HFFc6 (cell line): ENCODE measurements around the gene OR4B1. TPM values are rescaled to one million over a fixed set of nuclear protein-coding genes. Genes with fewer than 3 reads are reported as not detected.
A peak's percentile ranks its signal among the peaks of the same experiment; 100 is the strongest.
"Not testable (repeated sequence)": the region's sequence is repeated elsewhere in the genome, so short reads cannot be mapped to it uniquely, and the experiment has no call there.

Experiments
- DNase-seq: peaks from one replicate; pipeline ENCODE4 v3.0.0-alpha.2; 2018
- H3K27ac Mint-ChIP-seq: 2 replicates; pipeline ENCODE4 v1.8.0; 2020; ENCODE audit warnings: mild to moderate bottlenecking, mixed read lengths
- H3K27me3 Mint-ChIP-seq: 2 replicates; pipeline ENCODE4 v1.8.0; 2021; ENCODE audit warnings: mild to moderate bottlenecking, moderate library complexity, mixed read lengths; ENCODE audit not compliant: insufficient read depth
- H3K36me3 Mint-ChIP-seq: 2 replicates; pipeline ENCODE4 v1.8.0; 2021; ENCODE audit warnings: low read depth, mixed read lengths
- H3K4me1 Mint-ChIP-seq: 2 replicates; pipeline ENCODE4 v1.8.0; 2020; ENCODE audit warnings: low read depth, mixed read lengths
- H3K4me3 Mint-ChIP-seq: 2 replicates; pipeline ENCODE4 v1.8.0; 2020; ENCODE audit warnings: mild to moderate bottlenecking, moderate library complexity, mixed read lengths
- H3K9me3 Mint-ChIP-seq: 2 replicates; pipeline ENCODE4 v1.8.0; 2020; ENCODE audit warnings: mild to moderate bottlenecking, mixed read lengths
- CTCF ChIP-seq: fragments of 200-600 bp; sonication (generic); IDR thresholded peaks from 2 replicates; pipeline ENCODE4 v1.5.0; 2021; ENCODE audit warnings: antibody characterized with exemption, mild to moderate bottlenecking
- total RNA-seq, 6 experiments: library from RNA; stranded (reverse); fragmentation: NEBNext Ultra II Directional; extraction: Animal tissue kit (Norgen Biotek cat#: 25700); gene quantifications; 2 replicates in 1 of 6; 3 replicates in 5 of 6; pipeline ENCODE4 v1.2.3, GENCODE V29; 2021

The OR4B1 gene
- total RNA-seq, 6 experiments from 2014 or later: not detected

- no peaks in the 10 kb centered on the region for H3K9me3 Mint-ChIP-seq
- no peaks in the 10 kb centered on the region for H3K4me1 Mint-ChIP-seq
- no peak overlapping the region for H3K4me3 Mint-ChIP-seq
- TF ChIP-seq CTCF: no peak
- H3K27me3 Mint-ChIP-seq: peaks cover 2% of the 10 kb centered on the region; the same call in 1 of the 2 replicates
- no peaks in the 10 kb centered on the region for H3K36me3 Mint-ChIP-seq
- no peak for DNase-seq
- H3K27ac Mint-ChIP-seq: no peak overlapping the region
Observed at GRCh38 chr11:48182860-48183526, 33.6 kb upstream of the OR4B1 start.

GRCh38 chr11:48184452-48184851 is 32.2 kb upstream of the OR4B1 start:
- Mint-ChIP-seq H3K36me3 (no peaks in the 10 kb centered on the region), H3K4me3 (no peak overlapping the region), H3K9me3 (no peaks in the 10 kb centered on the region), H3K4me1 (no peaks in the 10 kb centered on the region), H3K27me3 (0 out of 2 replicates have a peak, but pooled peaks cover 1% of the 10 kb centered on the region), H3K27ac (no peak overlapping the region)
- DNase-seq: no peak
- no peak for TF ChIP-seq CTCF

GRCh38 chr11:48190906-48191654 is 25.5 kb upstream of the OR4B1 start:
- not testable (repeated sequence) for H3K4me3 Mint-ChIP-seq, H3K36me3 Mint-ChIP-seq, H3K27ac Mint-ChIP-seq, DNase-seq, H3K27me3 Mint-ChIP-seq
- peaks cover 10% of the 10 kb centered on the region for H3K9me3 Mint-ChIP-seq
- peaks cover 13% of the 10 kb centered on the region for H3K4me1 Mint-ChIP-seq

GRCh38 chr11:48193876-48194275 is 22.7 kb upstream of the OR4B1 start:
- Mint-ChIP-seq H3K9me3 (peaks cover 19% of the 10 kb centered on the region), H3K4me3 (peak overlapping the region; percentile 50), H3K36me3 (peaks cover 10% of the 10 kb centered on the region; the same call in 1 of the 2 replicates), H3K4me1 (peaks cover 13% of the 10 kb centered on the region), H3K27me3 (peaks cover 6% of the 10 kb centered on the region; the same call in 1 of the 2 replicates), H3K27ac (peak overlapping the region; percentile 70)
- peak; percentile 82 for DNase-seq
- no peak for TF ChIP-seq CTCF

GRCh38 chr11:48207881-48208280 is 8.7 kb upstream of the OR4B1 start:
- no peak overlapping the region for H3K27ac Mint-ChIP-seq
- H3K9me3 Mint-ChIP-seq: no peaks in the 10 kb centered on the region
- H3K36me3 Mint-ChIP-seq: no peaks in the 10 kb centered on the region
- peaks cover 6% of the 10 kb centered on the region; the same call in 1 of the 2 replicates for H3K4me1 Mint-ChIP-seq
- H3K27me3 Mint-ChIP-seq: peaks cover 4% of the 10 kb centered on the region; the same call in 1 of the 2 replicates
- no peak for TF ChIP-seq CTCF
- H3K4me3 Mint-ChIP-seq: no peak overlapping the region
- DNase-seq: no peak

- H3K27me3 Mint-ChIP-seq: peaks cover 6% of the 10 kb centered on the region
- no peak overlapping the region for H3K27ac Mint-ChIP-seq
- H3K4me3 Mint-ChIP-seq: no peak overlapping the region
- H3K36me3 Mint-ChIP-seq: no peaks in the 10 kb centered on the region
- H3K9me3 Mint-ChIP-seq: no peaks in the 10 kb centered on the region
- TF ChIP-seq CTCF: peak; percentile 69
- DNase-seq: peak; percentile 33
- peaks cover 6% of the 10 kb centered on the region; the same call in 1 of the 2 replicates for H3K4me1 Mint-ChIP-seq
Observed at GRCh38 chr11:48210052-48210451, 6.6 kb upstream of the OR4B1 start.
